Measurements from ENCODE around the gene PSMD5.

The PSMD5 gene

DNA sequence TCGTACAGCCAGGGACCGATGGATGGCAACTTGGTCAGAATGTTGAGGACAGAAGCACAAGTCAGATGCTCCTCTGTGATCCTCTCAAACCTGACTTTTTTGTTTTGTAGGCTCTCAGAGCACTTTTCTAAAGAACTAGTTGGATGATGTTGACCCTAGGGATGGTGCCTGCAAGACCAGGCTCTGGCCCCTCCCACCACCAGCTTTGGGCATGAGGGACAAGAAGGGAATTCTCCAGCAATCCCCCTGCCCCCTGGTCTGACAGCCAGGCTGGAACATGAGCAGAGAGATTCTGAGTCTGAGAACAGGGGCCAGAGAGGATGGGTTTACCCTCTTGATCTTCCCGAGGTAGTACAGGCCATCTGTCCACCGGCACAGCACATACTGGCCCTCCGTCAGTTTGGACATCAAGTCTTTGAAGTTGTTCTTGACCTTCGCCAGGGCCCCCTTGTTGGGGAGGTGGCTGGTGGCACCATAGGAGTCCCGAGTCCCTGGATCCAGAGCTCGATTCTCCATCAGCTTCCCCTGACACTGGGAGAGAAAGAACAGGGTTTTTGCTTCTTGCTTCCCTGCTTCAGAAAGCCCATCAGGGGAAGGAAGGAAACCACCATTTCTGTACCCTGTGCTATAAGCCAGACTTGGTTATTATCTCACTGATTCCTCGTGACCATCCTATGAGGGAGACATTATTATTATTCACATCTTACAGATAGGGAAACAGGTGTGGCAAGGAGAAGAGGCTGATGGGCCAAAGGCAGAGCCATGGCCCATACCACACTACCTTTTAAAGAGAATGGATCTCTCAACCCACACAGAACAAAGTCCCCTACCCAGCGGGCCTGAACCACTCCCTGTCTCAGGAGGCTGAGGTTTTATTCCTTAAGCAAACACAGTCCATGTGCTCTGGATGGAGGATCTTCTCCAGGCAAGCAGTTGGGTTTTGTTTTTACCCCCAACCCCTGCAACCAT lies 31.8 kb upstream of the PSMD5 start:
- no peak overlapping the region for H3K4me3 ChIP-seq (ENCODE audit: low read depth, low read length)
- no peak for DNase-seq (ENCODE audit: low read depth)
- TF ChIP-seq CTCF (IDR thresholded peaks at IDR 0.05; ENCODE audit: insufficient read depth, low read depth, low read length, missing control alignments) = no peak

DNA sequence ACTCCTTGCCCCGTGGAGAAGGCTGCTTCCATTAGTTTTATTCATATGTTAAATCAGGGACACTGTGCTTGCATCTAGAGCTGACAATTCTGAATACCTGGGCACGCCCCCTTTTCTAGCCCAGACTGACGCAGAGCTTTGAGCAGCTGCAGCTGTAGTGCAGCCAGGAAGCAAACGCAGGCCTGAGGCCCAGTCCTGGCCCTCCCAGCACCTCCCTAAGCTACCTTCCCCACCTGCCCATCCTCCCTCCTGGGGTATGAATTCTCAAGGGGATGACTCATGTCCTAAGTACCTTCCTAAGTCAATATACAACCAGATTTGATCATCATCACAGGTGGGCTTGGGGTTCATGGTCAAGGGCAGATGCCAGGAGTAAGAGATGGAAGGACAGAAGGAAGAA lies 30.8 kb upstream of the PSMD5 start:
- H3K4me3 ChIP-seq (ENCODE audit: low read depth, low read length) = no peak overlapping the region
- TF ChIP-seq CTCF (IDR thresholded peaks at IDR 0.05; ENCODE audit: insufficient read depth, low read depth, low read length, missing control alignments) = no peak
- DNase-seq (ENCODE audit: low read depth) = no peak

DNA sequence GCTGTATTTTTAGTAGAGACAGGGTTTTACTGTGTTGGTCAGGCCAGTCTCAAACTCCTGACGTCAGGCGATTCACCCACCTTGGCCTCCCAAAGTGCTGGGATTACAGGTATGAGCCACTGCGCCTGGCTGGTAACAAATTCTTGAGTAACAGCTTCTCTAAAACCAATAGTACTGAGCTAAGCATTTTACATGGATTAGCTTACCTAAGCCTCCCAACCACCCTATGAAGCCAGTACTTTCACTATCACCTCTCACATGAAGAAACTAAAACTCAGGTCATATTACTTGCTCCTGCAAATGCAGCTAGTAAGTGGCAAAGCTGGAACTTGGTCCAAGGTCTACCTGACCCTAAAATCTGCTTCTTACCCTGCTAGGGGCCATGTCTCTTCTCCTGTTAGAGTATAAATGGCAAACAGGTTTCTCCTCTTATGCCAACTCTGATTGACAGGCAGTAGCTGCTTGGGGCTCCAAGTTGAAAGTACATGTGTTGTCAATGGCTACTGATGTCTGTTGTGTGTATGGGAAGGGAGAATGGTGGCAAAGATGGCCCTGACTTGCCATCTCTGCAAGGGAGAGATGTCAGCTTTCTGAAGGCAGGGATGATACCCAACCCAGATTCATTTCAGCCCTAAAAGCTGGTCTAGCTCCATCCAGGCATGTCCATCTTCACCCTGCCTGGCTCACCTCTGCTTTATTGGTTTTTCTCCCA lies 30.2 kb upstream of the PSMD5 start:
- no peak for TF ChIP-seq CTCF (IDR thresholded peaks at IDR 0.05; ENCODE audit: insufficient read depth, low read depth, low read length, missing control alignments)
- no peak for DNase-seq (ENCODE audit: low read depth)
- no peak overlapping the region for H3K4me3 ChIP-seq (ENCODE audit: low read depth, low read length)

DNA sequence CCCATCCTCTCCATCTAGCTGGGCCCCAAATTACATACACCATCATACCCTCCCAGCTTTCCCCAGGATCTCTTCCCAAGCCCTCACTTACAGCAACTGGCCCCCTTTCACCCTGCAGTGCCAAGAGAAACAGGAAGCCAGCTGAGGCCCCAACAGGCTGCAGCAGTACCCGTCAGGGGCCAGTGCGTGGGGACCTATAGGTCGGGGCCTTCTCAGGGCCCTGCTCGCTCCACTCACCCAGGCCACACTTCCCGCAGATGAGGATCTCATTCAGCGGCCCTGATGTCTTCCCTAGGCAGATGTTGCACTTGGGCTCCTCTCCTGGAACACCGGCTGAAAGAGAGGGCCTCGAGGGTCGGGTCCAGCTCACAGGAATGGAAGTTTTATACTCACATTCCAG lies 27.5 kb upstream of the PSMD5 start:
- no peak for TF ChIP-seq CTCF (IDR thresholded peaks at IDR 0.05; ENCODE audit: insufficient read depth, low read depth, low read length, missing control alignments)
- no peak for DNase-seq (ENCODE audit: low read depth)
- H3K4me3 ChIP-seq (ENCODE audit: low read depth, low read length) = no peak overlapping the region

GRCh38 chr9:120869726-120870125 lies 27.0 kb upstream of the PSMD5 start:
- TF ChIP-seq CTCF (IDR thresholded peaks at IDR 0.05; ENCODE audit: insufficient read depth, low read depth, low read length, missing control alignments) = no peak
- no peak overlapping the region for H3K4me3 ChIP-seq (ENCODE audit: low read depth, low read length)
- no peak for DNase-seq (ENCODE audit: low read depth)

- peak overlapping the region; percentile 55 for H3K4me3 ChIP-seq (ENCODE audit: low read depth, low read length)
- no peak for TF ChIP-seq CTCF (IDR thresholded peaks at IDR 0.05; ENCODE audit: insufficient read depth, low read depth, low read length, missing control alignments)
- no peak for DNase-seq (ENCODE audit: low read depth)
These were observed 26.6 kb upstream of the PSMD5 start for GRCh38 chr9:120869360-120869687.
